ENCODE results near the gene AGAP1. TPM values are rescaled to one million over a fixed set of nuclear protein-coding genes. Genes with fewer than 3 reads are reported as not detected.

The AGAP1 gene
- total RNA-seq, 1 donor = 10.8 TPM

DNA sequence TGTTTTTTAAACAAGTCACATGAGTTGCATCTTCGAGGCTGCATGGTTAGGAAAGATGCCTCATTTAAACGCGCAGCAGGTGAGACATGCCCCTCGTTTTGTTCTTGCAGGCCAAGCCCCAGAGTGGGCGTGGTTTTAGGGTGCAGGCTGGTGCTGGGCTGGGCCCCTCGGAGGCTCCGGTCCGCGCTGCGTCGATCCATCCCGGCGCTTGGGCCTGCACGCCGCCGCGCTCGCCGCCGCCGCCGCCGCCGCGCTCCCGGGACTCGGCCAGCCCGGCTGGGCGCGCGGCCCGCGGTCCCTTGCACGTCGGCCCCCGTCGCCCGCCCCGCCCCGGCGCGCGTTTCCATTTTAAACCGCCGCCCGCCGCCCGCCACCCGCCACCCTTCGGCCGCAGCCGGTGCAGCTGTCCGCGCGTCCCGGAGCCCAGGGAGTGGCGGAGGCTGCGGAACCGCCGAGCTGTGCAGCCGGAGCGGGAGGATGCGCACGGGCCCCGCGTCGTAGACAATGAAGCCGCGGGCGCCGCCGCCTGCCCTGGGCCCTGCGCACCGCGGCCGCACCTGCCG, 175.5 kb downstream of the AGAP1 start:
- DNase-seq (ENCODE audit: low read depth) = peak; percentile 73
- TF ChIP-seq, protein P1, sequence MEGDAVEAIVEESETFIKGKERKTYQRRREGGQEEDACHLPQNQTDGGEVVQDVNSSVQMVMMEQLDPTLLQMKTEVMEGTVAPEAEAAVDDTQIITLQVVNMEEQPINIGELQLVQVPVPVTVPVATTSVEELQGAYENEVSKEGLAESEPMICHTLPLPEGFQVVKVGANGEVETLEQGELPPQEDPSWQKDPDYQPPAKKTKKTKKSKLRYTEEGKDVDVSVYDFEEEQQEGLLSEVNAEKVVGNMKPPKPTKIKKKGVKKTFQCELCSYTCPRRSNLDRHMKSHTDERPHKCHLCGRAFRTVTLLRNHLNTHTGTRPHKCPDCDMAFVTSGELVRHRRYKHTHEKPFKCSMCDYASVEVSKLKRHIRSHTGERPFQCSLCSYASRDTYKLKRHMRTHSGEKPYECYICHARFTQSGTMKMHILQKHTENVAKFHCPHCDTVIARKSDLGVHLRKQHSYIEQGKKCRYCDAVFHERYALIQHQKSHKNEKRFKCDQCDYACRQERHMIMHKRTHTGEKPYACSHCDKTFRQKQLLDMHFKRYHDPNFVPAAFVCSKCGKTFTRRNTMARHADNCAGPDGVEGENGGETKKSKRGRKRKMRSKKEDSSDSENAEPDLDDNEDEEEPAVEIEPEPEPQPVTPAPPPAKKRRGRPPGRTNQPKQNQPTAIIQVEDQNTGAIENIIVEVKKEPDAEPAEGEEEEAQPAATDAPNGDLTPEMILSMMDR (IDR thresholded peaks at IDR 0.05; ENCODE audit: insufficient read depth, low read depth, low read length) = no peak
- H3K4me3 ChIP-seq (ENCODE audit: low read depth, low read length) = peak overlapping the region; percentile 46

DNA sequence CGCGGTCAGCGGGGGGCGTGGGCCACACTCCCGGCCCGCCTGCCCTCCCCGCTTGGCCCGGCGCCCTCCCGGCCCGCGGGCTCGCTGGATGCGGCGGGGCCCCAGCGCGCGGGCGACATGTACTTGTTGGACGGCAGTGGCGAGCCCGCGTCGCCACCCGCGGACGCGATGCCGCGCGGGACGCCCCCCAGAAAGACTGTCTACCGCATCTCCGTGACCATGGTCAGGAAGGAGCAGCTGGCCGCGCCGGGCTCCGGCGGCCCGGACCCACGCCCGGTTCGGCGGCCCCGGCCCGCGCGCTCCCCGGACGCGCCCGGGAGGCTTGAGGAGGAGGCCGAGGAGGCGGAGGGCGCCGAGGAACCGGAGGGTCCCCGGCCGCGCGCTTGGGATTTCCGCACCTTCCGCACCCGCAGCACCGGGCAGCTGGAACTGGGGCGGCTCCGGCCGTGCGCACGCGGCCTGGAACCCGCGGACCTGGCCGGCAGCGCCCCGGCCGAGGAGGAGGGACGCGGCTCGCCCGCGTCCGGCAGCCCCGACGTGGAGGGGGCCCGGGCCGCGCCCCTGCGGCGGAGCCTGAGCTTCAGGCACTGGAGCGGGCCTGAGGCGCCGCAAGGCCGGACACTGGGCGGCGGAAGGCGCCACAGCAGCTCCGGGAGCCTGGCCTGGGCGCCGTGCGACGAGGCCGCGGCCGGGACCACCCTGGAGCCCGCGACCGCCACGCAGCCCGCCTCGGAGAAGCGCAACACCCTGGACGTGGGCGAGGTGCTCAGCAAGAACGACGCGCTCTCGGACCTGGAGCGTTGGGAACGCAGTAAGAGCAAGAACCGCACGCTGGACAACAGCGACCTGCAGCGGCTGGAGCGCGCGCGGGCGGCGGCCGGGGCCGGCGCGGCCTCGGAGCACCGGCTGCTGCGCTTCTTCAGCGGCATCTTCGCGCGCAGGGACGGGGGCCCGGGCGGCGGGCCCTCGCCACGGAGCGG, 176.4 kb downstream of the AGAP1 start:
- peak overlapping the region; percentile 46 for H3K4me3 ChIP-seq (ENCODE audit: low read depth, low read length)
- TF ChIP-seq, protein P1 (IDR thresholded peaks at IDR 0.05; ENCODE audit: insufficient read depth, low read depth, low read length) = peak; percentile 57
- DNase-seq (ENCODE audit: low read depth) = peak; percentile 84

DNA sequence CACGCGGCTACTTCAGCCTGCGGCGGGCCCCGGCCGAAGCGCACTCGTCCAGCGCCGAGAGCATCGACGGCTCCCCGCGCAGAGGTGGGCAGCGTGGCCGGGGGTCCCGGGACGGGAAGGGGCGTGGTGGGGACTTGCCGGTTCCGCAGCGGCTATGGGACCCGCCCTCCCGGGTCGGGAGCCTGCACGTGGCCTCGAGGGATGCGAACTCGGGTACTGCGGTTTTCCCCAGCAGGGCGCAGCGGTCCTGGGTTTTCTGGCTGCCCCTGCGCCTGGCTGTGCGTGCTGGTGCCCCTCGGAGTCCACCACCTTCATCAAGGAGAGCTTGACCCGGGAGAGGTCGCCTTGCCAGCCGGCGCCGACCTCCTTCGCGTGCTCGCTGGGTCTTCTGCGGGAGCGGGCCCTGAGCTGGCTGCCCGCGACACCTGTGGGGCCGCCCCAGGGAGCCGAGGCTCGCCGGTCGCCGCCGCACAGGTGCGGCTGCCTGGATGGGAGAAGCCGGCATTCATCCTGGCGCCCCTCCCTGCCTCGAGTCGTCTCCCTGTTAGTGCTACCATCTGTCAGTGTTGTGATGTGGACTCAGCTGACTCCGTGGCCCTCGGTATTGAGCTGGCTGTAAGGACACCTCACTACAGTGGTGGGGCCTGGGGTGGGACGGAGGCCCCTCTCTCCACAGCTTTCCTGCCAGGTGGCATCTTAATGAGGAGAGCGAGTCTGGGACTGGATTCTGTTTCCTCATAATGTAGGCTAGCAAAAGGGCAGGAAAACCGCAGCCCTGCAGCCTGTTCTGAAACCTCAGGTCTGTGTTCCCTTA, 177.3 kb downstream of the AGAP1 start:
- TF ChIP-seq, protein P1 (IDR thresholded peaks at IDR 0.05; ENCODE audit: insufficient read depth, low read depth, low read length) = no peak
- peak overlapping the region; percentile 21 for H3K4me3 ChIP-seq (ENCODE audit: low read depth, low read length)
- no peak for DNase-seq (ENCODE audit: low read depth)

DNA sequence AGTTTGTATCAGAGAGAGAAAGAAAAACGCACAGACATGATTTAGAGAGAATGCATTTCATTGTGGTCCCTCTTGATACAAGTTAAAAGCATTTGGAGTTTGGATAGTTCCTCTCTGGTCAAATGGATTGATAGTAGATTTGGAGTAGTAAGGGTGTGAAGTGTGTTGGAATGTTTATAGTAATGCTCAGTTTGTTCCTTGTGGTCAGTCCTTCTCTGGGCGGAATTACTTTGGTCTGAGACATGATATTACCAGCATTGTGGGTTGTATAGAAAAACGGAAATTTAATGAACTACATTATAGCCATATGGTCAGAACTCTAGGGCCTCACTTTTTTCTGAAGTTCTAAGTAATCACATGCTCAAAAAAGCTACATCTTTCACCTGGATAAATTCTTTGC, 178.9 kb downstream of the AGAP1 start:
- H3K4me3 ChIP-seq (ENCODE audit: low read depth, low read length) = no peak overlapping the region
- TF ChIP-seq, protein P1 (IDR thresholded peaks at IDR 0.05; ENCODE audit: insufficient read depth, low read depth, low read length) = no peak
- no peak for DNase-seq (ENCODE audit: low read depth)

DNA sequence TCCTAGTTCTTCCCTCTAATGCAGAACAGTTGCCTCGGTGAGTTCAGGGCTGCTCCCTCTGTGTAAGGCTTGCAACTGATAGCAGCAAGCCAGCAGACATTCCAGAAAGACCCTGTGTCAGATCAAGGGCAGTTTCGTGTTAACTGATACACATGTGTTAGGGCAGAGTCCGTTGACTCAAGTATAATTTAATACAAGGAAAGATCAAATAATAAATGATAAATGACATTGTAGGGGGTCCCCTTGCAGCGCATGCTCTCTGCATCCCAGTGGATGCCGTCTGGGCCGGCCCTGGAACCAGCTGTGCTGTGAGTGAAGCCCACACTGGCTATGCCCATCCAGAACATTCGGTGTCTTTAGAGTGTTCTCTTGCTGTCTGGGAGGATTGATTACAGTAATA, 180.3 kb downstream of the AGAP1 start:
- TF ChIP-seq, protein P1 (IDR thresholded peaks at IDR 0.05; ENCODE audit: insufficient read depth, low read depth, low read length) = no peak

DNA sequence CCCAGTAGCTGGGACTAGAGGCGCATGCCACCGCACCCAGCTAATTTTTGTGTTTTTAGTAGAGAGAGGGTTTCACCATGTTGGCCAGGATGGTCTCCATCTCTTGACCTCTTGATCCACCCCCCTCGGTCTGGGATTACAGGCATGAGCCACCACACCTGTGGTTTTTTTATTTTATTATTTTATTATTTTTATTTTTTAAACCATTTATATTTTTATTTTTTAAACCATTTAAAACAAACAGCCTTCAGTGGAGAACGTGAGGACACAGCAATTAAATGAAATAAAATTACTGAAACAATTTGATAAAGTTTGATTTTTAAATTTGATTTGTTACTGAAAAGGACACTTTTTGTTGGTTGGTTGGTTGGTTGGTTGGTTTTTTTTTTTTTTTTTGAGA, 181.0 kb downstream of the AGAP1 start:
- no peak for DNase-seq (ENCODE audit: low read depth)
- no peak overlapping the region for H3K4me3 ChIP-seq (ENCODE audit: low read depth, low read length)
- TF ChIP-seq, protein P1 (IDR thresholded peaks at IDR 0.05; ENCODE audit: insufficient read depth, low read depth, low read length) = no peak

More for the DNA sequence above, 180.3 kb downstream of the AGAP1 start:
- no peak overlapping the region for H3K4me3 ChIP-seq (ENCODE audit: low read depth, low read length)
- no peak for DNase-seq (ENCODE audit: low read depth)

Data from fibroblast of villous mesenchyme (primary cell).